GM12873 (cell line): Measurements from ENCODE around the gene TXNDC11.

ENCODE experiments used
- TF ChIP-seq, protein P1 (sequence below): IDR thresholded peaks from 2 replicates; pipeline ENCODE4 v1.5.1; 2012; ENCODE audit warnings: low read depth, mild to moderate bottlenecking, moderate library complexity, low read length, control low read depth; ENCODE audit not compliant: insufficient read depth; ENCODE audit errors: missing control alignments

The TXNDC11 gene

DNA sequence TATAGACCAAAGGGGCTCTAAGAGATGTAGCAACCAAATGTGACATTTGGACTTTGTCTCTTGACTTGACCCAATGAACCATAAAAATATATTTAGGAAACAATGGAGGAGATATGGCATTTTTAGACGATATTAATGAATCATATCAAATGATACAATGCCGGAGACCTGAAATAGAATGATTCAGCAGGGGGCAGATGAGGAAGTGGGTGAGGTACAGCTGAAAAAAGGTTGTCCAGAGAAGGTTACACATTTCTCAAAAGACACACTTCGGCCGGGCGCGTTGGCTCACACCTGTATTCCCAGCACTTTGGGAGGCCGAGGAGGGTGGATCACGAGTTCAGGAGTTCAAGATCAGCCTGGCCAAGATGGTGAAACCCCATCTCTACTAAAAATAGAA is 90.9 kb downstream of the TXNDC11 start:
- TF ChIP-seq, protein P1, sequence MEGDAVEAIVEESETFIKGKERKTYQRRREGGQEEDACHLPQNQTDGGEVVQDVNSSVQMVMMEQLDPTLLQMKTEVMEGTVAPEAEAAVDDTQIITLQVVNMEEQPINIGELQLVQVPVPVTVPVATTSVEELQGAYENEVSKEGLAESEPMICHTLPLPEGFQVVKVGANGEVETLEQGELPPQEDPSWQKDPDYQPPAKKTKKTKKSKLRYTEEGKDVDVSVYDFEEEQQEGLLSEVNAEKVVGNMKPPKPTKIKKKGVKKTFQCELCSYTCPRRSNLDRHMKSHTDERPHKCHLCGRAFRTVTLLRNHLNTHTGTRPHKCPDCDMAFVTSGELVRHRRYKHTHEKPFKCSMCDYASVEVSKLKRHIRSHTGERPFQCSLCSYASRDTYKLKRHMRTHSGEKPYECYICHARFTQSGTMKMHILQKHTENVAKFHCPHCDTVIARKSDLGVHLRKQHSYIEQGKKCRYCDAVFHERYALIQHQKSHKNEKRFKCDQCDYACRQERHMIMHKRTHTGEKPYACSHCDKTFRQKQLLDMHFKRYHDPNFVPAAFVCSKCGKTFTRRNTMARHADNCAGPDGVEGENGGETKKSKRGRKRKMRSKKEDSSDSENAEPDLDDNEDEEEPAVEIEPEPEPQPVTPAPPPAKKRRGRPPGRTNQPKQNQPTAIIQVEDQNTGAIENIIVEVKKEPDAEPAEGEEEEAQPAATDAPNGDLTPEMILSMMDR = no peak

DNA sequence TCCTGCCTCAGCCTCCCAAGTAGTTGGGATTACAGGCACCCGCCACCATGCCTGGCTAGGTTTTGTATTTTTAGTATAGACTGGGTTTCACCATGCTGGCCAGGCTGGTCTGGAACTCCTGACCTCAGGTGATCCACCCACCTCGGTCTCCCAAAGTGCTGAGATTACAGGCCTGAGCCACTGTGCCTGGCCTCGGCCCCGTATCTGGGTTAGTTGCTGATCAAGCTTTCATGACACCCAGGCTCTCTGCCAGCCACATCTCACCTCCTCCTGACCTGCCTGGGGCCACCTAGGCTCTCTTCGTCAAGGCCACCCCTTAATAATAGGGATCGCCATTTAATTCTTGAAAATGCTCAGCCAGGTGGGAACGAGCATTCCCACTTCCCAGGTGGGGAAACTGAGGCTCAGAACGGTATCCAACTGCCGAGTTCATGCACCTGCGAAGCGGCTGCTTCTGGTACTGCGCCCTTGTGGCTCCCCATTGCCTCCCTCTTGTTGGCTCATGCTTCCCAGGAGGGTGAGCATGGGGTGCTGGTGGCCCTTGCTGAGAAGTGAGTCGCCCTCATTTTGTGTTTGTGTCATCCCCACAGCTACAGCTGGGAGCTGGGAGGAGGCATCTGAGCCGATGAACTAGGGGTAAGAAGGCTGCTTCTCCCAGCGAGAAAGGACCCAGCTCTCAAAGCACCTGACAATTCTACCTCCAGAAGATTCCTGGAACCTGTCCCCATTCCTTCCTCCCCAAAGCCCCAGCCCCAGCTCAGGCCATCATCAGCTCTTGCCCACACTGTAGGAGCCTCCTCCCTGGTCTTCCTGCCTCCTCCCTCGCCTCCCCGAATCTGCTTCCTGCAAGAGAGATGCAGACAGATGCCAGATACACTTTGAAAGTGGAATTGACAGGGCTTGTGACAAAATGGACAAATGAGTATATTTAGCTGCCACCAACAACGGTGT is 91.7 kb downstream of the TXNDC11 start:
- TF ChIP-seq, protein P1 = no peak

DNA sequence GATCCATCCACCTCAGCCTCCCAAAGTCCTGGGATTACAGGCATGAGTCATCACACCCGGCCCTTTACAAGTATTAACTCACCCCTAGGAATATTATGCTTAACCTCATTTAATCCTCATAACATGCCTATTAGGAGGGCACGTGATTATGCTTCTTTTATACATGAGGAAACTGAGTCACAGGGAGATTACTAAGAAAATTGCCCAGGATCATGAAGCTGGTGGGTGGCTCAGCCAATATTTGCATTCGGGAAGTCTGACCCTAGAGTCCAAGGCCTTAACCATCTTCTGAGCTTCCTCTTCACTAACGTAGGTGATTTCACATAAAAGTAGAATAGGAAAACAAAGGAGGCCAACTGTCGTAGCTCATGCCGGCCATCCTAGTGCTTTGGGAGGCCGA is 93.4 kb downstream of the TXNDC11 start:
- TF ChIP-seq, protein P1 = no peak

DNA sequence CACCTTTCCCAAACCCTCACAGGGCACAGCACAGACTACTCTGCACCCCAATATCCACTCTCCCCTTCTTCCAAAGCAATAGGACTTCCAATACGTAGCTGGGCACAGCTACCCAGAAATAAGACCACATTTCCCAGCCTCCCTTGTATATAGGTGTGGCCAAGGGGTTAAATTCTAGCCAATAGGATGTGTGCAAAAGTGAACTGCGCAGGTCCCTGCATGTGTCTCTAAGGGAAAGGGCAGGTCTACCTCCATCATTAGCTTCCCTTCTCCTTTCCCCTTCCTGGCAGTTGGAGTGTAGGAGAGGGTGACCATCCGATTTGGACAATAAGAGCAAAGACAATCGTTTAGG is 99.9 kb downstream of the TXNDC11 start:
- TF ChIP-seq, protein P1 = no peak

DNA sequence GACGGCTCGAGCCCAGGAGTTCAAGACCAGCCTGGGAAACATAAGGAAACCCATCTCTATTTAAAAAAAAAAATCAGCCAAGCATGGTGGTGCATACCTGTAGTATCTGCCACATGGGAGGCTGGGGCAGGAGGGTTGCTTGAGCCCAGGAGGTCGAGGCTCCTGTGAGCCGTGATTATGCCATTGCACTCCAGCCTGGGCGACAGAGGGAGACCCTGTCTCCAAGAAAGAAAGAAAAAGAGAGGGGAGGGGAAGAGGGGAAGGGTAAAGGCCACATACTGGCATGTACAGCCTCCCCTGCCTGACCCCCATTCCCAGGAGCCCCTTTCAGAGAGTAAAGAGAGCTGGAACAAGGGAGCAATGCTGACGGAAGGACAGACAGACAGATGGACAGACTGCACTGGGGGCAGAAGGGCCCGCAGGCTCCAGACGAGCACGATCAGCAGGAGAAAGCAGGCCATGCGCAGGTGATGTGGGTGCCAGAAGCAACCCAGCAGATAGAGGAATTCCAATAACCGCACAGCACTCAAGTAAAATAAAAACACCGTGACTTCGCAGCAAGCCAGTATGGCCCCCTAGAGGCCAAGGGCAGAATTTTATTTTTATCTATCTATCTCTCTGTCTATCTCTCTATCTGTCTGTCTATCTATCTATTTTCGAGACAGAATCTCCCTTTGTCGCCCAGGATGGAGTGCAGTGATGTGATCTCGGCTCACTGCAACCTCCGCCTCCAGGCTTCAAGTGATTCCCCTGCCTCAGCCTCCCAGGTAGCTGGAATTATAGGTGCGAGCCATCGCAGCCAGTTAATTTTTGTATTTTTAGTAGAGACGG is 101.5 kb downstream of the TXNDC11 start:
- TF ChIP-seq, protein P1 = peak; percentile 89

DNA sequence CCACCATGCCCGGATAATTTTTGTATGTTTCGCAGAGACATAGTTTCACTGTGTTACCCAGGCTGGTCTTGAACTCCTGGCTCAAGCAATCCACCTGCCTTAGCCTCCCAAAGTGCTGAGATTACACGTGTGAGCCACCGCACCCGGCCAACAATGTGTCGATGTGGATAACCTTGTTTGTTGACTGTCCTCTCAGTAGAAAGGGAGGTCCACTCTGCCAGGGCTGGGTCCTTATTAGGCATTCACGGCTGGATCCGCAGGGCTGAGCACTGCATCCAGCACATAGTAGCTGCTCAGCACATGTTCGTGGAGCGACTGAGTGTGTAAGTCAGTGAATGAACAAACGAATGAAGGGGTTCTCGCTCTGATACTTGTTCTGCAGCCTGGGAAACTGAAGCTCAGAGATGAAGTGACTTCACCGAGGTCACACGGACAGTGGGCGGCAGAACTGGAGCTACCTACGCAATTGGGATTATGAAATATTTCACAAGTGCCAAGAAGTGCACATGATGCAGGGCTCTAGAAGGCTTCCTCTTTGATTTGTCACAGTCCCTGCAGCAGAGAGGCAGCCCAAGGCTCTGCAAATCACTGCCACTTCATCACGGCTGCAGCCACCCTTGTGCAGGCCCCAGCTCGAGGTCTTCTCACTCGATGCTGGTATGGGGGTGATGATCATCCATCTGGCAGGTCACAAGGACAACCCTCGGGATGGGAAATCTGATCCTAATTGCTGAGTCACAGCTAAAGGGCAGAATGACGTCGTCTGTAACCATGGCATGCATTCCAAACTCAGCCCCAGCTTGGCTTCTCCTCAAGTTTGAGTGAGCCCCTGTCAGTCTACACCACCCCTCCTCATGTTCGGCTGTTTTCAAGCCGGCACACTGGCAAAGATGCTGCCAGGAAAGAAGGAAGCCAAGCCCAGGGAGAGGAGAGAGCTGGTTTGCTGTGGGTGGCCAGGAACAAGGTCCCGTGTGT is 102.4 kb downstream of the TXNDC11 start:
- TF ChIP-seq, protein P1 = no peak
